Measurements from ENCODE around the gene USP15. TPM values are rescaled to one million over a fixed set of nuclear protein-coding genes. Genes with fewer than 3 reads are reported as not detected.

USP15 gene
- total and polyA plus RNA-seq, 2 donors (not counting 3 experiments of a cell fraction or from before 2014, with no cell fraction given), result 20.0 to 61.8 TPM

- Histone ChIP-seq H3K27me3 (ENCODE audit: control insufficient read depth in 2 of 2, insufficient read depth in 2 of 2, low read length in 2 of 2) (no peaks in the 10 kb centered on the region), H3K4me3 (replicated peaks in 1 of 3; ENCODE audit: insufficient read depth in 1 of 3, low read depth in 1 of 3, low read length in 3 of 3) (no peak overlapping the region), H3K9me1 (replicated peaks; ENCODE audit: control insufficient read depth, extremely low read depth, insufficient read depth, low read length) (peaks cover 2% of the 10 kb centered on the region), H3K9ac (replicated peaks; ENCODE audit: extremely low read depth, insufficient read depth, low read length) (no peak overlapping the region), H3K4me1 (ENCODE audit: control insufficient read depth, extremely low read depth, insufficient read depth, low read length) (no peaks in the 10 kb centered on the region), H3K27ac (ENCODE audit: insufficient read depth, low read depth, low read length) (no peak overlapping the region), H3K79me2 (ENCODE audit: control insufficient read depth, insufficient read depth, low read length) (peaks cover 7% of the 10 kb centered on the region), H4K20me1 (replicated peaks; ENCODE audit: control insufficient read depth, extremely low read depth, insufficient read depth, low read length) (no peaks in the 10 kb centered on the region), H2AFZ (ENCODE audit: low read depth, low read length) (no peak overlapping the region), H3K36me3 (ENCODE audit: control insufficient read depth in 2 of 2, extremely low read depth in 1 of 2, insufficient read depth in 2 of 2, low read length in 2 of 2) (peaks cover 2 to 6% of the 10 kb centered on the region in 2 experiments), H3K9me3 (replicated peaks; ENCODE audit: control insufficient read depth, insufficient read depth, low read length) (no peaks in the 10 kb centered on the region), H3K4me2 (ENCODE audit: insufficient read depth, low read length) (no peak overlapping the region)
- CTCF ChIA-PET, result no interaction called here
- no TSS peak for BruUV-seq (replicated peaks)
- DNase-seq (ENCODE audit: low read depth, low spot score) (no peak), FAIRE-seq (no peak)
- TF ChIP-seq POLR2AphosphoS5 (IDR thresholded peaks at IDR 0.05; ENCODE audit: insufficient read depth, low read depth, low read length) (no peak), EZH2 (IDR thresholded peaks at IDR 0.05; ENCODE audit: borderline replicate concordance, low read depth, low read length, severe bottlenecking) (no peak), JUN (IDR thresholded peaks at IDR 0.05; ENCODE audit: borderline replicate concordance, insufficient read depth, insufficient read length, low read depth) (no peak), POLR2A (IDR thresholded peaks at IDR 0.05; ENCODE audit: low read depth, low read length) (no peak), GATA2 (IDR thresholded peaks at IDR 0.05; ENCODE audit: insufficient read depth, insufficient read length, low read depth, low read length) (no peak)
- dilution Hi-C loops (cut with MboI; ENCODE audit: extremely low pct_ligation_motif_present, low sequenced_read_pairs), result no loop called here
- POLR2A ChIA-PET, result no interaction called here
- intact Hi-C loops (cut with micrococcal nuclease), result no loop called here
Measured at GRCh38 chr12:62319058-62319457, 58.9 kb downstream of the USP15 start.

- no peak overlapping the region for H3K27ac ChIP-seq (ENCODE audit: insufficient read depth, low read depth, low read length)
- no peak for DNase-seq (ENCODE audit: low read depth, low spot score)
- intact Hi-C loops (cut with micrococcal nuclease), result no loop called here
- H3K4me1 ChIP-seq (ENCODE audit: control insufficient read depth, extremely low read depth, insufficient read depth, low read length), result no peaks in the 10 kb centered on the region
- H3K36me3 ChIP-seq (ENCODE audit: control insufficient read depth in 2 of 2, extremely low read depth in 1 of 2, insufficient read depth in 2 of 2, low read length in 2 of 2), result peaks cover 2 to 6% of the 10 kb centered on the region in 2 experiments
- no peak overlapping the region for H2AFZ ChIP-seq (ENCODE audit: low read depth, low read length)
- dilution Hi-C loops (cut with MboI; ENCODE audit: extremely low pct_ligation_motif_present, low sequenced_read_pairs), result no loop called here
- no peaks in the 10 kb centered on the region for H3K9me3 ChIP-seq (replicated peaks; ENCODE audit: control insufficient read depth, insufficient read depth, low read length)
- no TSS peak for BruUV-seq (replicated peaks)
- H3K4me2 ChIP-seq (ENCODE audit: insufficient read depth, low read length), result no peak overlapping the region
- ChIA-PET POLR2A (no interaction called here), CTCF (no interaction called here)
- peaks cover 2% of the 10 kb centered on the region for H3K9me1 ChIP-seq (replicated peaks; ENCODE audit: control insufficient read depth, extremely low read depth, insufficient read depth, low read length)
- H3K4me3 ChIP-seq (replicated peaks in 1 of 3; ENCODE audit: insufficient read depth in 1 of 3, low read depth in 1 of 3, low read length in 3 of 3), result no peak overlapping the region
- H3K9ac ChIP-seq (replicated peaks; ENCODE audit: extremely low read depth, insufficient read depth, low read length), result no peak overlapping the region
- no peak for FAIRE-seq
- H3K79me2 ChIP-seq (ENCODE audit: control insufficient read depth, insufficient read depth, low read length), result peaks cover 4% of the 10 kb centered on the region
- no peaks in the 10 kb centered on the region for H4K20me1 ChIP-seq (replicated peaks; ENCODE audit: control insufficient read depth, extremely low read depth, insufficient read depth, low read length)
- H3K27me3 ChIP-seq (ENCODE audit: control insufficient read depth in 2 of 2, insufficient read depth in 2 of 2, low read length in 2 of 2), result no peaks in the 10 kb centered on the region
- no peak for TF ChIP-seq MYC (IDR thresholded peaks at IDR 0.05; ENCODE audit: low read depth, low read length)
- TF ChIP-seq MAX (IDR thresholded peaks at IDR 0.05; ENCODE audit: insufficient read depth, insufficient read length), result no peak
- TF ChIP-seq EZH2 (IDR thresholded peaks at IDR 0.05; ENCODE audit: borderline replicate concordance, low read depth, low read length, severe bottlenecking), result no peak
- TF ChIP-seq POLR2A (IDR thresholded peaks at IDR 0.05; ENCODE audit: low read depth, low read length), result no peak
- no peak for TF ChIP-seq POLR2AphosphoS5 (IDR thresholded peaks at IDR 0.05; ENCODE audit: insufficient read depth, low read depth, low read length)
- no peak for TF ChIP-seq GATA2 (IDR thresholded peaks at IDR 0.05; ENCODE audit: insufficient read depth, insufficient read length, low read depth, low read length)
- no peak for TF ChIP-seq JUN (IDR thresholded peaks at IDR 0.05; ENCODE audit: borderline replicate concordance, insufficient read depth, insufficient read length, low read depth)
- TF ChIP-seq FOS (IDR thresholded peaks at IDR 0.05; ENCODE audit: borderline replicate concordance, insufficient read depth, low read length), result no peak
- TF ChIP-seq, protein P1, sequence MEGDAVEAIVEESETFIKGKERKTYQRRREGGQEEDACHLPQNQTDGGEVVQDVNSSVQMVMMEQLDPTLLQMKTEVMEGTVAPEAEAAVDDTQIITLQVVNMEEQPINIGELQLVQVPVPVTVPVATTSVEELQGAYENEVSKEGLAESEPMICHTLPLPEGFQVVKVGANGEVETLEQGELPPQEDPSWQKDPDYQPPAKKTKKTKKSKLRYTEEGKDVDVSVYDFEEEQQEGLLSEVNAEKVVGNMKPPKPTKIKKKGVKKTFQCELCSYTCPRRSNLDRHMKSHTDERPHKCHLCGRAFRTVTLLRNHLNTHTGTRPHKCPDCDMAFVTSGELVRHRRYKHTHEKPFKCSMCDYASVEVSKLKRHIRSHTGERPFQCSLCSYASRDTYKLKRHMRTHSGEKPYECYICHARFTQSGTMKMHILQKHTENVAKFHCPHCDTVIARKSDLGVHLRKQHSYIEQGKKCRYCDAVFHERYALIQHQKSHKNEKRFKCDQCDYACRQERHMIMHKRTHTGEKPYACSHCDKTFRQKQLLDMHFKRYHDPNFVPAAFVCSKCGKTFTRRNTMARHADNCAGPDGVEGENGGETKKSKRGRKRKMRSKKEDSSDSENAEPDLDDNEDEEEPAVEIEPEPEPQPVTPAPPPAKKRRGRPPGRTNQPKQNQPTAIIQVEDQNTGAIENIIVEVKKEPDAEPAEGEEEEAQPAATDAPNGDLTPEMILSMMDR (IDR thresholded peaks at IDR 0.05; ENCODE audit: extremely low read depth in 1 of 2, insufficient read depth in 1 of 2, low read depth in 1 of 2, low read length in 2 of 2), result no peak
Measured at GRCh38 chr12:62320054-62320453, 59.9 kb downstream of the USP15 start.

Measured in endothelial cell of umbilical vein (primary cell).